C4-2B (cell line): Measurements from ENCODE around the gene L3MBTL2.

Experiments
- CTCF ChIP-seq: fragments of 450-650 bp; conservative IDR thresholded peaks from 2 replicates; pipeline ENCODE4 v1.5.1; 2017; ENCODE audit warnings: mild to moderate bottlenecking
- ZFX ChIP-seq: fragments of 450-650 bp; IDR thresholded peaks from 2 replicates; pipeline ENCODE4 v1.6.1; 2017

- no peak for TF ChIP-seq CTCF
- no peak for TF ChIP-seq ZFX
These were observed 12.5 kb downstream of the L3MBTL2 start for GRCh38 chr22:41217553-41218157.
